Measurements from ENCODE around the gene KLHL29. TPM values are rescaled to one million over a fixed set of nuclear protein-coding genes. Genes with fewer than 3 reads are reported as not detected.

Gene KLHL29
- polyA plus RNA-seq, 1 donor from 2014 or later, result 42.4 TPM

GRCh38 chr2:23446916-23447315 is 61.9 kb downstream of the KLHL29 start:
- Histone ChIP-seq H3K9ac (ENCODE audit: low read length) (no peak overlapping the region), H3K9me2 (ENCODE audit: insufficient read depth, low read length) (no peaks in the 10 kb centered on the region), H2AFZ (ENCODE audit: low read depth, low read length) (no peak overlapping the region), H3K27ac (ENCODE audit: low read length) (no peak overlapping the region), H3K36me3 (ENCODE audit: insufficient read depth, low read length) (peaks cover 5% of the 10 kb centered on the region), H3K79me2 (replicated peaks; ENCODE audit: insufficient read depth, low read length) (no peaks in the 10 kb centered on the region), H3K27me3 (ENCODE audit: insufficient read depth, low read depth, low read length) (no peaks in the 10 kb centered on the region), H3K4me2 (ENCODE audit: low read length) (no peak overlapping the region), H3F3A (ENCODE audit: insufficient read depth, low read length, poor library complexity, severe bottlenecking) (no peaks in the 10 kb centered on the region), H3K9me3 (ENCODE audit: low read length) (peaks cover 2% of the 10 kb centered on the region), H3K4me3 (ENCODE audit: low read length) (no peak overlapping the region), H4K20me1 (ENCODE audit: insufficient read depth) (no peaks in the 10 kb centered on the region)
- no peak for TF ChIP-seq SMC3 (conservative IDR thresholded peaks at IDR 0.05; ENCODE audit: poor library complexity)
- TF ChIP-seq TAF1 (IDR thresholded peaks at IDR 0.05; ENCODE audit: low read depth), result no peak
- TF ChIP-seq CTCF (IDR thresholded peaks at IDR 0.05; ENCODE audit: poor library complexity, severe bottlenecking), result no peak
- TF ChIP-seq REST (IDR thresholded peaks at IDR 0.05; ENCODE audit: borderline replicate concordance), result no peak
- no peak for TF ChIP-seq MXI1 (conservative IDR thresholded peaks at IDR 0.05; ENCODE audit: poor library complexity, severe bottlenecking)
- TF ChIP-seq EZH2 (IDR thresholded peaks at IDR 0.05; ENCODE audit: borderline replicate concordance, insufficient read depth, low read length, poor library complexity, severe bottlenecking), result no peak
- TF ChIP-seq RAD21 (conservative IDR thresholded peaks at IDR 0.05), result no peak
- TF ChIP-seq EP300 (conservative IDR thresholded peaks at IDR 0.05; ENCODE audit: poor library complexity, severe bottlenecking), result no peak
- no peak for TF ChIP-seq POLR2AphosphoS5 (IDR thresholded peaks at IDR 0.05)

- H3K4me2 ChIP-seq (ENCODE audit: low read length), result no peak overlapping the region
- H3K27me3 ChIP-seq (ENCODE audit: insufficient read depth, low read depth, low read length), result no peaks in the 10 kb centered on the region
These were observed 62.4 kb downstream of the KLHL29 start for GRCh38 chr2:23447405-23447804.

More at GRCh38 chr2:23447405-23447804, 62.4 kb downstream of the KLHL29 start:
- H3K4me3 ChIP-seq (ENCODE audit: low read length), result no peak overlapping the region
- H3K9me2 ChIP-seq (ENCODE audit: insufficient read depth, low read length), result no peaks in the 10 kb centered on the region
- H3K9me3 ChIP-seq (ENCODE audit: low read length), result no peaks in the 10 kb centered on the region
- no peaks in the 10 kb centered on the region for H4K20me1 ChIP-seq (ENCODE audit: insufficient read depth)
- H3K9ac ChIP-seq (ENCODE audit: low read length), result no peak overlapping the region
- no peaks in the 10 kb centered on the region for H3K79me2 ChIP-seq (replicated peaks; ENCODE audit: insufficient read depth, low read length)
- H3K36me3 ChIP-seq (ENCODE audit: insufficient read depth, low read length), result peaks cover 3% of the 10 kb centered on the region
- TF ChIP-seq RAD21 (conservative IDR thresholded peaks at IDR 0.05) (no peak), REST (IDR thresholded peaks at IDR 0.05; ENCODE audit: borderline replicate concordance) (no peak), EZH2 (IDR thresholded peaks at IDR 0.05; ENCODE audit: borderline replicate concordance, insufficient read depth, low read length, poor library complexity, severe bottlenecking) (no peak), MXI1 (conservative IDR thresholded peaks at IDR 0.05; ENCODE audit: poor library complexity, severe bottlenecking) (no peak), CTCF (IDR thresholded peaks at IDR 0.05; ENCODE audit: poor library complexity, severe bottlenecking) (no peak), POLR2AphosphoS5 (IDR thresholded peaks at IDR 0.05) (no peak), EP300 (conservative IDR thresholded peaks at IDR 0.05; ENCODE audit: poor library complexity, severe bottlenecking) (no peak), TAF1 (IDR thresholded peaks at IDR 0.05; ENCODE audit: low read depth) (no peak), SMC3 (conservative IDR thresholded peaks at IDR 0.05; ENCODE audit: poor library complexity) (no peak)
- H3K27ac ChIP-seq (ENCODE audit: low read length), result no peak overlapping the region
- H2AFZ ChIP-seq (ENCODE audit: low read depth, low read length), result no peak overlapping the region
- no peaks in the 10 kb centered on the region for H3F3A ChIP-seq (ENCODE audit: insufficient read depth, low read length, poor library complexity, severe bottlenecking)
